PFSK-1 (cell line): ENCODE data around the gene NR3C1.

Experiments used
- FOXP2 ChIP-seq: optimal IDR thresholded peaks from 2 replicates; pipeline ENCODE3; 2011; ENCODE audit warnings: borderline replicate concordance, control low read depth, inconsistent platforms; ENCODE audit not compliant: insufficient read depth; ENCODE audit errors: extremely low read length, extremely low read depth
- POLR2AphosphoS5 ChIP-seq: IDR thresholded peaks from 2 replicates; pipeline ENCODE4 v1.6.1; 2012; ENCODE audit warnings: low read depth, mild to moderate bottlenecking, control low read depth, low read length, moderate library complexity
- REST ChIP-seq, 2 experiments: IDR thresholded peaks; 2 replicates each; pipeline versions ENCODE4 v1.6.1 to v1.8.0; 2011 to 2012; ENCODE audit warnings: low read depth in 2 of 2, low read length in 2 of 2, control low read depth in 1 of 2, inconsistent platforms in 1 of 2, mild to moderate bottlenecking in 1 of 2, moderate library complexity in 1 of 2; ENCODE audit not compliant: insufficient read depth in 1 of 2
- SIN3A ChIP-seq: IDR thresholded peaks from 2 replicates; pipeline ENCODE4 v1.6.1; 2012; ENCODE audit warnings: mild to moderate bottlenecking, low read length, moderate library complexity, borderline replicate concordance; ENCODE audit not compliant: insufficient read depth
- TAF1 ChIP-seq: IDR thresholded peaks from 2 replicates; pipeline ENCODE4 v1.6.1; 2012; ENCODE audit warnings: low read length, control low read depth, borderline replicate concordance; ENCODE audit not compliant: insufficient read depth

NR3C1 gene

GRCh38 chr5:143347046-143347445 is 56.4 kb downstream of the NR3C1 start:
- TF ChIP-seq SIN3A: no peak
- no peak for TF ChIP-seq FOXP2
- no peak for TF ChIP-seq POLR2AphosphoS5
- TF ChIP-seq TAF1: no peak
- TF ChIP-seq REST (IDR thresholded peaks at IDR 0.05; ENCODE audit: insufficient read depth in 1 of 2, low read depth in 2 of 2, low read length in 2 of 2): no peak

GRCh38 chr5:143345671-143346440 is 57.6 kb downstream of the NR3C1 start:
- TF ChIP-seq SIN3A (no peak), TAF1 (no peak), REST (IDR thresholded peaks at IDR 0.05; ENCODE audit: insufficient read depth in 1 of 2, low read depth in 2 of 2, low read length in 2 of 2) (no peak), FOXP2 (no peak), POLR2AphosphoS5 (no peak)

GRCh38 chr5:143343042-143343441 is 60.4 kb downstream of the NR3C1 start:
- TF ChIP-seq REST (IDR thresholded peaks at IDR 0.05; ENCODE audit: insufficient read depth in 1 of 2, low read depth in 2 of 2, low read length in 2 of 2) (no peak), POLR2AphosphoS5 (no peak), TAF1 (no peak), FOXP2 (no peak), SIN3A (no peak)

GRCh38 chr5:143342607-143343006 is 60.9 kb downstream of the NR3C1 start:
- no peak for TF ChIP-seq POLR2AphosphoS5
- no peak for TF ChIP-seq FOXP2
- TF ChIP-seq SIN3A: no peak
- no peak for TF ChIP-seq TAF1
- TF ChIP-seq REST (IDR thresholded peaks at IDR 0.05; ENCODE audit: insufficient read depth in 1 of 2, low read depth in 2 of 2, low read length in 2 of 2): no peak

- no peak for TF ChIP-seq REST (IDR thresholded peaks at IDR 0.05; ENCODE audit: insufficient read depth in 1 of 2, low read depth in 2 of 2, low read length in 2 of 2)
- TF ChIP-seq TAF1: no peak
These were observed 61.5 kb downstream of the NR3C1 start for GRCh38 chr5:143341807-143342570.
